Calu3 (cell line): ENCODE measurements around the gene ATP8A2. TPM values are rescaled to one million over a fixed set of nuclear protein-coding genes. Genes with fewer than 3 reads are reported as not detected.
"Not testable (repeated sequence)": the region's sequence is repeated elsewhere in the genome, so short reads cannot be mapped to it uniquely, and the experiment has no call there.

Source experiments
- BruUV-seq: library from RNA; stranded (reverse); fragments of 400-500 nt; replicated peaks from 2 replicates; lab custom pipeline; 2021; lab: Mats Ljungman, UMichigan
- CTCF ChIA-PET: fragments of 300-600 bp; sonication (Branson Sonifier 250); formaldehyde crosslinking; loops from one replicate; lab custom pipeline; 2022; ENCODE audit warnings: antibody characterized with exemption; lab: Charles Lee
- DNase-seq: peaks from one replicate; pipeline ENCODE4 v3.0.0; 2022
- H3K27ac Mint-ChIP-seq: one replicate; pipeline ENCODE4 v1.8.0; 2022; ENCODE audit warnings: mixed read lengths; ENCODE audit not compliant: unreplicated experiment
- H3K27me3 Mint-ChIP-seq: one replicate; pipeline ENCODE4 v1.8.0; 2022; ENCODE audit warnings: mixed read lengths; ENCODE audit not compliant: unreplicated experiment
- H3K36me3 Mint-ChIP-seq: one replicate; pipeline ENCODE4 v1.8.0; 2022; ENCODE audit warnings: mild to moderate bottlenecking, moderate library complexity, mixed read lengths; ENCODE audit not compliant: insufficient read depth, unreplicated experiment
- H3K4me1 Mint-ChIP-seq: one replicate; pipeline ENCODE4 v1.8.0; 2022; ENCODE audit warnings: mild to moderate bottlenecking, low read depth, mixed read lengths; ENCODE audit not compliant: unreplicated experiment
- H3K4me3 Mint-ChIP-seq: one replicate; pipeline ENCODE4 v1.8.0; 2022; ENCODE audit warnings: mild to moderate bottlenecking, low read depth, moderate library complexity, mixed read lengths; ENCODE audit not compliant: unreplicated experiment
- H3K9me3 Mint-ChIP-seq: one replicate; pipeline ENCODE4 v1.8.0; 2022; ENCODE audit warnings: low read depth, mixed read lengths; ENCODE audit not compliant: unreplicated experiment
- CTCF ChIP-seq: fragments of 200-600 bp; IDR thresholded peaks from one replicate; pipeline ENCODE4 v1.8.0; 2022; ENCODE audit warnings: antibody characterized with exemption; ENCODE audit not compliant: unreplicated experiment
- intact Hi-C: fragments of 100-400 bp; cut with micrococcal nuclease; formaldehyde crosslinking; loops from one replicate; pipeline ENCODE4 v1.10.0; 2022; ENCODE audit not compliant: unreplicated experiment
- total RNA-seq: library from RNA; stranded (reverse); gene quantifications from 2 replicates; pipeline ENCODE4 v1.2.3, GENCODE V29; 2022

ATP8A2 gene
- total RNA-seq, 1 experiment from 2014 or later: 0.05 TPM

GRCh38 chr13:25816239-25816638, 444.5 kb downstream of the ATP8A2 start:
- no peak overlapping the region for H3K4me3 Mint-ChIP-seq
- DNase-seq: no peak
- CTCF ChIA-PET: no interaction called here
- peaks cover 3% of the 10 kb centered on the region for H3K9me3 Mint-ChIP-seq
- intact Hi-C loops: no loop called here
- no peak for TF ChIP-seq CTCF
- no peak overlapping the region for H3K27ac Mint-ChIP-seq
- H3K36me3 Mint-ChIP-seq: no peaks in the 10 kb centered on the region
- peaks cover 19% of the 10 kb centered on the region for H3K27me3 Mint-ChIP-seq
- no TSS peak for BruUV-seq
- H3K4me1 Mint-ChIP-seq: no peaks in the 10 kb centered on the region

GRCh38 chr13:25819856-25820530, 448.2 kb downstream of the ATP8A2 start:
- CTCF ChIA-PET: no interaction called here
- Mint-ChIP-seq H3K4me1 (no peaks in the 10 kb centered on the region), H3K4me3 (no peak overlapping the region), H3K27ac (no peak overlapping the region), H3K9me3 (no peaks in the 10 kb centered on the region), H3K27me3 (no peaks in the 10 kb centered on the region), H3K36me3 (no peaks in the 10 kb centered on the region)
- TF ChIP-seq CTCF: no peak
- intact Hi-C loops: loop anchor here (10.0 kb wide), 1 partner anchor 245 kb away; no protein-coding TSS in a partner anchor
- DNase-seq: no peak
- no TSS peak for BruUV-seq

- DNase-seq: no peak
- TF ChIP-seq CTCF: no peak
- no peak overlapping the region for H3K27ac Mint-ChIP-seq
- H3K36me3 Mint-ChIP-seq: no peaks in the 10 kb centered on the region
- H3K27me3 Mint-ChIP-seq: peaks cover 10% of the 10 kb centered on the region
- no peak overlapping the region for H3K4me3 Mint-ChIP-seq
- intact Hi-C loops: loop anchor here (10.0 kb wide), 1 partner anchor 247 kb away; no protein-coding TSS in a partner anchor
- H3K4me1 Mint-ChIP-seq: no peaks in the 10 kb centered on the region
- no TSS peak for BruUV-seq
- H3K9me3 Mint-ChIP-seq: no peaks in the 10 kb centered on the region
- CTCF ChIA-PET: no interaction called here
These were observed 450.0 kb downstream of the ATP8A2 start for GRCh38 chr13:25821776-25822175.

GRCh38 chr13:25827221-25827620, 455.4 kb downstream of the ATP8A2 start:
- H3K4me1 Mint-ChIP-seq, CTCF ChIA-PET, DNase-seq, H3K9me3 Mint-ChIP-seq, H3K4me3 Mint-ChIP-seq, H3K27ac Mint-ChIP-seq, H3K36me3 Mint-ChIP-seq, BruUV-seq: not testable (repeated sequence)
- intact Hi-C loops: loop anchor here (10.0 kb wide), 1 partner anchor 252 kb away; no protein-coding TSS in a partner anchor
- H3K27me3 Mint-ChIP-seq: peaks cover 10% of the 10 kb centered on the region
